GM23248 (cell line): ENCODE measurements around the gene ZSWIM6.

Experiments
- EZH2 ChIP-seq: fragments of 200-600 bp; sonication (generic); IDR thresholded peaks from 2 replicates; pipeline ENCODE4 v1.6.1; 2018; ENCODE audit warnings: antibody characterized with exemption, mild to moderate bottlenecking; ENCODE audit not compliant: insufficient read depth, poor library complexity, severe bottlenecking
- EZH2phosphoT487 ChIP-seq: fragments of 200-600 bp; sonication (generic); IDR thresholded peaks from 2 replicates; pipeline ENCODE4 v1.6.1; 2018; ENCODE audit warnings: antibody characterized with exemption, moderate library complexity, mild to moderate bottlenecking, low read depth; ENCODE audit not compliant: insufficient read depth

- TF ChIP-seq EZH2 (no peak), EZH2phosphoT487 (no peak)
These were observed 187.7 kb downstream of the ZSWIM6 start for GRCh38 chr5:61519728-61520277.
